Kidney (tissue), 14 donors: ENCODE results near the gene CD53. TPM values are rescaled to one million over a fixed set of nuclear protein-coding genes. Genes with fewer than 3 reads are reported as not detected.

ENCODE experiments used
- DNase-seq, 5 donors: peaks; one replicate each; pipeline ENCODE4 v3.0.0-alpha.2; 2013 to 2020
- FAIRE-seq: peaks from 2 replicates; lab custom pipeline; 2012; peaks lifted over from hg19 to GRCh38; lab: Jason Lieb, UNC
- H3K27ac ChIP-seq, 2 donors: one replicate each; pipeline ENCODE4 v1.7.0; 2013; ENCODE audit warnings: low read depth in 2 of 2, low read length in 2 of 2, inconsistent platforms in 1 of 2
- H3K27me3 ChIP-seq: one replicate; pipeline ENCODE4 v1.7.1; 2013; ENCODE audit warnings: low read length, inconsistent platforms; ENCODE audit not compliant: control insufficient read depth, insufficient read depth
- H3K36me3 ChIP-seq, 3 donors: one replicate each; pipeline versions ENCODE4 v1.7.0 to v1.7.1; 2013; ENCODE audit warnings: low read length in 3 of 3, control low read depth in 1 of 3, inconsistent platforms in 1 of 3; ENCODE audit not compliant: insufficient read depth in 3 of 3, control insufficient read depth in 2 of 3
- H3K4me1 ChIP-seq, 3 donors: one replicate each; pipeline versions ENCODE4 v1.7.0 to v1.7.1; 2013; ENCODE audit warnings: low read length in 3 of 3, inconsistent platforms in 1 of 3, low read depth in 1 of 3; ENCODE audit not compliant: control insufficient read depth in 2 of 3, insufficient read depth in 2 of 3
- H3K4me3 ChIP-seq, 3 donors: one replicate each; pipeline versions ENCODE4 v1.7.0 to v1.8.1; 2013; ENCODE audit warnings: low read length in 3 of 3, control low read depth in 1 of 3, inconsistent platforms in 1 of 3
- H3K9ac ChIP-seq, 3 donors: one replicate each; pipeline versions ENCODE4 v1.7.0 to v1.7.1; 2013; ENCODE audit warnings: low read length in 3 of 3, control low read depth in 1 of 3, inconsistent platforms in 1 of 3
- H3K9me3 ChIP-seq, 3 donors: one replicate each; pipeline versions ENCODE4 v1.7.0 to v1.7.1; 2013; ENCODE audit warnings: low read length in 3 of 3, control low read depth in 1 of 3, inconsistent platforms in 1 of 3; ENCODE audit not compliant: control insufficient read depth in 2 of 3, insufficient read depth in 1 of 3
- CTCF ChIP-seq: IDR thresholded peaks from 3 replicates; pipeline ENCODE4 v1.5.1; 2012; ENCODE audit warnings: mild to moderate bottlenecking, moderate library complexity, borderline replicate concordance; ENCODE audit not compliant: insufficient read depth; ENCODE audit errors: extremely low read depth
- intact Hi-C: fragments of 100-400 bp; cut with DNase I; formaldehyde crosslinking; loops from one replicate; pipeline ENCODE4 v1.11.1; 2022
- polyA plus RNA-seq: library from polyadenylated mRNA; stranded (reverse); fragments of 350-450 nt; fragmentation: Illumina TruSeq; extraction: RNeasy Lipid Tissue Mini Kit (QIAGEN cat#74804); gene quantifications from one replicate; pipeline ENCODE4 v1.2.3, GENCODE V29; 2014; ENCODE audit warnings: low read depth, low replicate concordance; ENCODE audit not compliant: insufficient read depth
- total RNA-seq: library from RNA; stranded (reverse); fragmentation: NEBNext Ultra II Directional; extraction: Animal tissue kit (Norgen Biotek cat#: 25700); gene quantifications from one replicate; pipeline ENCODE4 v1.2.1, GENCODE V29; 2021
- donor health status: control.
- donor health status: control.
- donor health status: control.
- donor health status: control.
- donor health status: control.
- donor health status: DM: yes; HTN: yes; CAD: no.
- donor health status: Normal renal cell carcinoma (clear cell type).

The CD53 gene
- total and polyA plus RNA-seq, 2 donors from 2014 or later = 10.7 to 70.9 TPM

GRCh38 chr1:110888641-110889040 is 15.7 kb downstream of the CD53 start:
- H3K27ac ChIP-seq = no peak overlapping the region
- no peaks in the 10 kb centered on the region for H3K27me3 ChIP-seq
- intact Hi-C loops = no loop called here
- no peak overlapping the region for H3K9ac ChIP-seq
- H3K4me3 ChIP-seq = no peak overlapping the region
- no peak for DNase-seq
- no peaks in the 10 kb centered on the region for H3K4me1 ChIP-seq
- no peak for TF ChIP-seq CTCF
- H3K9me3 ChIP-seq = no peaks in the 10 kb centered on the region
- no peak for FAIRE-seq
- no peaks in the 10 kb centered on the region for H3K36me3 ChIP-seq

GRCh38 chr1:110890474-110891196 is 17.7 kb downstream of the CD53 start:
- Histone ChIP-seq H3K36me3 (no peaks in the 10 kb centered on the region), H3K9ac (no peak overlapping the region), H3K4me3 (no peak overlapping the region), H3K27ac (no peak overlapping the region), H3K9me3 (no peaks in the 10 kb centered on the region), H3K4me1 (no peaks in the 10 kb centered on the region), H3K27me3 (no peaks in the 10 kb centered on the region)
- no peak for TF ChIP-seq CTCF
- no peak for DNase-seq
- no peak for FAIRE-seq
- intact Hi-C loops = no loop called here

GRCh38 chr1:110893908-110894490 is 21.1 kb downstream of the CD53 start:
- no peak overlapping the region for H3K27ac ChIP-seq
- H3K27me3 ChIP-seq = no peaks in the 10 kb centered on the region
- no peak overlapping the region for H3K4me3 ChIP-seq
- H3K9me3 ChIP-seq = no peaks in the 10 kb centered on the region
- no peaks in the 10 kb centered on the region for H3K4me1 ChIP-seq
- intact Hi-C loops = no loop called here
- H3K36me3 ChIP-seq = no peaks in the 10 kb centered on the region
- TF ChIP-seq CTCF = no peak
- H3K9ac ChIP-seq = no peak overlapping the region
- DNase-seq (no peak), FAIRE-seq (no peak)
